Measurements from ENCODE around the gene ANTXR1.

GRCh38 chr2:69102041-69102593 is 89.1 kb downstream of the ANTXR1 start:
- TF ChIP-seq CTCF (IDR thresholded peaks at IDR 0.05; ENCODE audit: borderline replicate concordance, extremely low read depth, low read length, poor library complexity, severe bottlenecking) = no peak
- no peak for TF ChIP-seq EZH2 (IDR thresholded peaks at IDR 0.05; ENCODE audit: borderline replicate concordance, low read depth, low read length, severe bottlenecking)

All from DND-41 (cell line).